Hepatic stellate cell (primary cell): ENCODE data around the gene INSL3.
"Not testable (repeated sequence)": the region's sequence is repeated elsewhere in the genome, so short reads cannot be mapped to it uniquely, and the experiment has no call there.

ENCODE experiments used
- DNase-seq: peaks from one replicate; pipeline ENCODE4 v3.0.0; 2011; ENCODE audit warnings: low spot score

INSL3 gene

DNA sequence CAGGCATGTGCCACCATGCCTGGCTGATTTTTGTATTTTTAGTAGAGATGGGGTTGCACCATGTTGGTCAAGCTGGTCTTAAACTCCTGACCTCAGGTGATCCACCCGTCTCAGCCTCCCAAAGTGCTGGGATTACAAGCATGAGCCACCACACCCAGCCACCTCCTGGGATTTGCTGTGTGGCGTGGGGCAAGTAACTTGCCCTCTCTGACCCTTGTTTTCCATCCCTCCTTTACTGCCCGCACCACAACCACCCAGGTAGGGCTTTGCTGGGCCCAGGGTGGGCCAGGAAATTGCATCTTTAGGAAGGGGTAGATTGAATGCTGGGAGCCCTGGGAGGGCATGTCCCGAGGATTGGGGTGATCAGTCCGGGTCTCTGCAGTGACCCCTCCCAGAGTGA is 37.6 kb downstream of the INSL3 start:
- DNase-seq, result not testable (repeated sequence)

DNA sequence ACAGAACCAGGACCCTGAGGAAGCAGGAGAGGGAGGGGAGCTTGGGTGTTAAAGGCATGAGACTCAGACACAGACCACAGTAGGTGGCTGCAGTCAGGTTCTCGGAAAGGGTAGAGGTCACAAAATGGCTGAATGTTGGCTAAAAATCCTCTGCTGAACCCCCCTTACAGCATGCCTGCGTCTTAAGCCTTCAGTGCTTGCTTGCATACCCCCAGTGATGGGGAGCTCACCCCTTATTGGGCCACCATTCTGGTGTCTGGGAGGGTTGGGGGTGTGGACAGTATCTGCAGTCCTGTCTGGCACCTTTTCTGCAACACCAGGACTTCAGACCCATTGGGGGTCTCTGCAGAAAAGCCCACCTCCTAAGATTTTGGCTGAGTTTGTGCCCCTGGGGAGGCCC is 40.5 kb downstream of the INSL3 start:
- DNase-seq, result no peak

DNA sequence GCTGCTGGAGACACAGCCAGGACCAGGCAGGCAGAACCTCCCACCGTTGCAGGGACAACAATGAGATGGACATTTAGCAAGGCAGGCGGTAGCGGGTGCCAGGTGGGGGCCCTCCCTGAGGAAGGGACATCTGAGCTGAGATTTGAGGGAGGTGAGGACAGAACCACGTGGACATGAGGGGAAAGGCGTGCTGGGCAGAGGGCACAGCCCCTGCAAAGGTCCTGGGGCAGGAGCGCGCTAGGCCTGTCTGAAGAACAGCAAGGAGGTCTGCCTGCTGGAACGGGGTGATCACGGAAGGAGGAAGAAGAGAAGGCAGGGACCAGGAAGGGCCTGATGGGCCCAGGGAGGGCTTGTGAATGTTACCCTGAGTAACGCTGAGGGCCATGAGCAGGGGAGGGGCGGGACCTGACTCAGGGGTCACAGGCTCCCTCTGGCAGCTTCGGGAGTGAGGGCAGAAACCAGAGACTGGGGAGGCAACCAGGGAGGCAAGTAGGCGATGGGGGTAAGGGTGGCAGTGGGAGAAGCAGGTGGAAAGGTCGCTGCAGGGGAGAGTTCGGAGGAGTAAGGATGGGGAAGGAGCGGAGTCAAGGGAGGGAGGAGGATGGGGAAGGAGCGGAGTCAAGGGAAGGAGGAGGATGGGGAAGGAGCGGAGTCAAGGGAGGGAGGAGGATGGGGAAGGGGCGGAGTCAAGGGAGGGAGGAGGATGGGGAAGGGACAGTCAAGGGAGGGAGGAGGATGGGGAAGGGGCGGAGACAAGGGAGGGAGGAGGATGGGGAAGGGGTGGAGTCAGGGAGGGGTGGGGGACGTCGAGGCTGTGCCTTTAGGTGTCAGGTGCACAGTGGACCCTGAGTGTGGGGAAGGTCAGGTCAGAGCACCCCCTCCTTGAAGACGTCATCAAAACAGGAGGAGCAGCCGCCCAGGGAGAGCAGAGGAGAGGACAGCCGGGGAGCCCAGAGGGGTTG is 42.1 kb downstream of the INSL3 start:
- peak; percentile 26 for DNase-seq

DNA sequence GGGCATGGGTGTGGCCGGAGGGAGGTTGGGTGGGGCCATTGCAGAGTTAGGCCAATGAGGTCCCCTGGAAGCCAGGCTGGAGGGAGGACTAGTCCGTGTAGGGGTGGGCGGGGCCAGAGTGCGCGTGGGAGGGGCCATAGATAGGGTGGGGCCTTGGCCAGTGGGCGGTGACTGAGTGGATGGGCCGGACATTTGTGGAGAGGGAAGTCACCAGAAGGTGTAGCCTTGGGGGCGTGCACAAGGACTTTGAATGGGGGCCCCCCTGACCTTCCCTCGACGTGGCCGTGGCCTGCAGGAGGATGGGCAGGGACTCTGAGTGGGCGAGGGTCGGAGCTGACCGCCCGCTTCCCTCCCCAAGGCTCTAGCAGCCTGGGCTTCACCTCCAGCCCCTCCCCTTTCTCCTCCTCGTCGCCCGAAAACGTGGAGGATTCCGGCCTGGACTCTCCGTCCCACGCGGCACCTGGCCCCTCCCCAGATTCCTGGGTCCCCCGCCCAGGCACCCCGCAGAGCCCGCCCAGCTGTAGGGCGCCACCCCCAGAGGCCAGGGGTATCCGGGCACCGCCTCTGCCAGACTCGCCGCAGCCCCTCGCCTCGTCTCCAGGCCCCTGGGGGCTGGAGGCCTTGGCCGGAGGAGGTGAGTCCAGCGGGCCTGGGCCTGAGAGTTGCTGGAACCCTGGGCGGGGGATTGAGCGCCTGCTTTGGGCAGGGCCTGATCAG is 42.9 kb downstream of the INSL3 start:
- DNase-seq, result peak; percentile 56

DNA sequence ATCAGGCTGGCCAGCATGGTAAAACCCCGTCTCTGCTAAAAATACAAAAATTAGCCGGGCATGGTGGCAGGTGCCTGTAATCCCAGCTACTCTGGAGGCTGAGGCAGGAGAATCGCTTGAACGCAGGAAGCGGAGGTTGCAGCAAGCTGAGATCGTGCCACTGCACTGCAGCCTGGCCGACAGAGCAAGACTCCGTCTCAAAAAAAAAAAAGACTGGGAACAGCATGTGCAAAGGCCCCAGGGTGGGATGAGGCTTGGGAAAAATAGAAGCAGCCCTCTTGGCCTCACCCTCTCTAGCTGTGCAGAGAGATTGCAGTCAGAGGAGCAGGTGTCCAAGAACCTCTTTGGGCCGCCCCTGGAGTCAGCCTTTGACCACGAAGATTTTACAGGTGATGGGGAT is 43.5 kb downstream of the INSL3 start:
- DNase-seq, result not testable (repeated sequence)

DNA sequence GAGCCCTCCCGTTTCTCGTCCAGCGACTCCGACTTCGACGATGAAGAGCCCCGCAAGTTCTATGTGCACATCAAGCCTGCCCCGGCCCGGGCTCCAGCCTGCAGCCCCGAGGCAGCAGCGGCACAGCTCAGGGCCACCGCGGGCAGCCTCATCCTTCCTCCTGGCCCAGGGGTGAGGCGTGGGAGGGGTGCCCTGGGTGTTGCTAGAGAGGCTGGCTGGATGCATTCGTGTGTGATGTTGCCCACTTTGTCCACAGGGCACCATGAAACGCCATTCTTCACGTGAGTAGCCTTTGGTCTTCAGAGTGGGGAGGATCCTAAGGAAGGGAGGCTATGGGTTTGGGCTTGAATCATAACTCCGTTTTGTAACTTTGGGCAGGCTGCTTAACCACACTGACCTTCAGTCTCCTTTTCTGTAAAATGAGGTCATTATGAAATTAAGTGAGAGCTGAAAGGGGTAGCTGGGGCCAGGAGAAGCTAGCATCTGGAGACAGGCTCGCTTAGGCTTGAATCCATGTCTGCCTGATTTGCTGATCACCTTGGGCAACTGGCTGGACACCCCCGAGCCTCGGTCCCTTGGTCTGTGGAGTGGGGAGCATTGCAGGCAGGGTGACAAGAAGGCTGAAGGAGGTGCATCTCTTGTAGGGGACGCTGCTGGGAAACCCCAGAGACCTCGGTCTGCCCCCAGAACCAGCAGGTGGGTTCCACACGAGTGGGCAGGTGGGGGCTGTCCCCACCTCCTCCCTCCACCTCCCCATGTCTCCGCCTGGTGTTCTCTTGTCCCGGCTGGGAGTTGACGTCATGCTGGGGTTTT is 45.1 kb downstream of the INSL3 start:
- DNase-seq, result no peak

DNA sequence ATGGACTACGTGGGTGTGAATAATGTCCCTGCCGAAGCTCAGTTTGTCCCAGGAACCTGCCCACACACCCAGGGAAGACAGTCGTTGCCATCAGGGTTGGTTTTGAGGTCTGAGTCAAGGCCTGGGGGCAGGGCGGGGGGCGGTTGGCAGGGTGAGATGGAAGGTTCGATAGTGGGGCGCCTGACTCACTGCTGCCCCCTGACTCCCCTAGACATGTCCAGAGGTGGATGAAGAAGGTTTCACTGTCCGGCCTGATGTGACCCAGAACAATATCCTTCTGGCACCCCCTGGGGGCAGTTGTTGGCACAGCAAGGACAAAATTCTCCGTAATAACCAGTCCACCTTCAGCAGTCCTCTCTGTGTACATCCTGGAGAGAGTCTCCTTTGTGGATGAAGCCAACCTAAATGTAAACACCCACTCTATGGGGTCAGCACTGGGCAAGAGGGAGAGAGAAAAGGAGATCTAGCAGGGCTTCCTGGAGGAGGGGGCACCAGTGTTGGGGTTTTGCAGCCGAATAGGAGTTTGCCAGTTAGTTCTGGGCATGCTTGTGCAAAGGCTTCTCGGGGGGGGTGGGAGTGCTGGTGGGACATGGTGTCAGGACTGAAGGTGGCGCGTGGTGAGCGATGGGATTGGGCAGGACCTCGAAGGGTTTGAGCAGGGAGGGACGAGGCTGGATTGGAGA is 45.9 kb downstream of the INSL3 start:
- DNase-seq, result peak; percentile 53

DNA sequence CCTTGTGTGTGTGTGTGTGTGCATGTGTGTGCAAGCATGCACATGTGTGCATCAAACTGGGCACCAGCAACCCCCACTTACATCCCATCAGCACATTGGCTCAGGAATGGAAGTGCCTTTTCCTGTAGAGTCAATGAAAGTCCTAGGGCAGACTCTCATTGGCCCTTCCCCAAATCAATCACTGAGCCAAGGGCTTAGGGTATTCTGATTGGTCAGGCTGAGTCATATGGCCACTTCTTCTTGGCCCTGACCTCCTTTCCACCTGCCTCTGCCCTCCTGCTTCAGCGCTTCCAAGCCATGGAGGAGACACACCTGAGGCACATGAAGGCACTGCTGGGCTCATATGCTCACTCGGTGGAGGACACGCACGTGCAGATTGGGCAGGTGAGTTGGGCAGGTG is 49.1 kb downstream of the INSL3 start:
- DNase-seq, result no peak

DNA sequence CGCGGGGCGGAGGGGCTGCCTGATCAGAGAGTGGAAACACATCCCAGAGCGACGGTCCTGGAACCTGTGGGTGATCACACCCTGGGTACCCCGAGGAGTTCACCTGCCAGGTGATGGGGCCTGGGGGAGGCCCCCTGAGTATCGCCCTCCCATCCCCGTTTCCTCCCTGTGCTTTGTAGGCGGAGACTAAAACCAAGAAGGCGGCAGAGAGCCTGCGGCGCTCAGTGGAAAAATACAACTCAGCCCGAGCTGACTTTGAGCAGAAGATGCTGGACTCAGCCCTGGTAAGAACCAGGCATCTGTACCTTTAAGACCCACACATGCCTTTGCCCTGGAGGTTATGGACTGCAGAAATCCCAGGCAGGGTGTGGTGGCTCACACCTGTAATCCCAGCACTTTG is 50.7 kb downstream of the INSL3 start:
- no peak for DNase-seq

DNA sequence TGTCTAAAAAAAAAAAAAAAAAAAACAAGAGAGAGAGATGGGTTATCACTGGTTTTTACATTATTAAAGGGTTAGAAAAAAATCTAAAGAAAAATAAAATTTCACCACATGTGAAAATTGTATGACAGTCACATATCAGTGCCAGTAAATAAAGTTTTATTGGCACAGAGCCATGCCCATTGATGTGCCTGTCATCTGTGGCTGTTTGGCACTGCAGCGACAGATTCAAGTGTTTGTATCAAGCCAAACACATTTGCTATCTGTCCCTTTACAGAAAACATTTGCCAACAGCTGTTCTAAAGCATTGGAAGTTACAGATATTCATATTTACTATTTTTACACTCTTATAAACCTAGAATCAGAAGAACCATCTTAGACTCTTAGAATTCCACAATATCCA is 53.8 kb downstream of the INSL3 start:
- DNase-seq, result no peak

DNA sequence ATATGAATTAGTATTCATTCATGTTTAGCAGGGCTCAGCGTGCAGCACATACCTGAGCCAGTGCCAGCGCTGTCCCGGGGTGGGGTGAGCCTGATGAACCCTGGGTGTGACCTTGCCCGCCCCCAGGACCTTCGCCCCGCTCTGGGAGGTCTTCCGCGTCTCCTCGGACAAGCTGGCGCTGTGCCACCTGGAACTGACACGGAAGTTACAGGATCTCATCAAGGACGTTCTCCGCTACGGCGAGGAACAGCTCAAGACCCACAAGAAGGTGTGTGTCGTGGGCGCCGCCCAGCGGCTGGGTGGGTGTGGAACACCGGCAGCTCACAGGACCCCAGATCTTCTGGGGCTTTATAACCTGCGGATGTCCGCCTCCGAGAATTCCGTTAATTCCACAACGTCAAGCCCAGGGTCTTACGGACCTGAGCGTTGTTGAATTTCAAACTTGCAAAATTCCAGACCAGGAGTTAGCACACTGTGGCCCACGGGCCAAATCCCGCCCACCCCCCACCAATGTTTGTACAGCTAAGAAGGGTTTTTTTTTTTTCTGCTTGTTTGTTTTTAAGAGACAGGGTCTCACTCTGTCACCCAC is 54.7 kb downstream of the INSL3 start:
- peak; percentile 74 for DNase-seq
